ENCODE measurements around the gene TRABD2A.
A peak's percentile ranks its signal among the peaks of the same experiment; 100 is the strongest.

The TRABD2A gene

DNA sequence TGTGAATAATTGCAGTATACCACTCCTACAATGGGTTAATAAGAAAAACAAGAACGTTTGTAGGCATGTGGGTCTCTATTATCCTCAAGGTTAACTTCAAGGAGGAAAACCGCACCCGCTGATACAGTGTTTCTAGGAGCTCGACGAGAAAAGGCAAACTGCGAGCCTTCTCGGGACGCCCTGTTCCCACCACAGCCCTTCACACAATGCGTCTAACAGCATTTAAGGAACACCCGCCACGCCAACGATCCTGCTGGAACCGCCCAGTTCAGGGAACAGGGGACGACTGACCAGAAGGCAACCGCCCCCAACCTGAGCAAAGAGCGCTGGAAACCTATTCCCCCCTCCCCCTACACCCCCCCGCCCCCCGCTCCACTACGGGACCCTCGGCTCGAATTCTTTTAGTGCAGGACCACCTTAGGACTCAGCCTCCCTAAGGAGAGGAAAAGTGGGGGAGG lies 23.9 kb upstream of the TRABD2A start:
- no peak for DNase-seq

DNA sequence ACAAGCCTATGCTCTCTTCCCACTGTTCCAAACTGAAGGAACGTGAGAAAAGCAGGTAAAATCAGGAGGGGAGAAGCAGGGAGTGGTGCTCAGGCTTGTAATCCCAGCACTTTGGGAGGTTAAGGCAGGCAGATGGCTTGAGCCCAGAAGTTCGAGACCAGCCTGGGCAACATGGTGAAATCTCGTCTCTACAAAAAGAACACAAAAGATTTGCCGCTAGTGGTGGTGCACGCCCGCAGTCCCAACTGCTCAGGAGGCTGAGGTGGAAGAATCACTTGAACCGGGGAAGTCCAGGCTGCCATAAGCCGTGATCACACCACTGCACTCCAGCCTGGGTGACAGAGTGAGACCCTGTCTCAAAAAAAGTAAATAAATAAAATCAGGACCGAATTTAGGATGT lies 23.3 kb upstream of the TRABD2A start:
- DNase-seq = no peak

DNA sequence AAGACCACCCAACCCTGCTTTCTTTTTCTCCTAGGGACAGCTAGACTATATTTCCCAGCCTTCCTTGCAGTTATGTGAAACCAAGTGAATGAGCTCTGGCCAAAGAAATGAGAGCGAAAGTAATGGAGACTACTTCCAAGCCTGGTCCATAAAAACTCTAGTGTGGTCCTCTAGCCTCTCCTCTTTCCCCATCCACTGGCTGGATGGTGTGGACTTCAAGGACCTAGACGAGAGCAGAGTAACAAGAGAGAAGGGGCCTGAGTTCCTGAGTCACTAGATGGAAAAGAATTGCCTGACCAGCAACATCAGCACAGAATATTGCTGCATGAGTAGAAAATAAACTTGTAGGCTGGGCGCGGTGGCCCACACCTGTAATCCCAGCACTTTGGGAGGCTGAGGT lies 21.6 kb upstream of the TRABD2A start:
- no peak for DNase-seq

DNA sequence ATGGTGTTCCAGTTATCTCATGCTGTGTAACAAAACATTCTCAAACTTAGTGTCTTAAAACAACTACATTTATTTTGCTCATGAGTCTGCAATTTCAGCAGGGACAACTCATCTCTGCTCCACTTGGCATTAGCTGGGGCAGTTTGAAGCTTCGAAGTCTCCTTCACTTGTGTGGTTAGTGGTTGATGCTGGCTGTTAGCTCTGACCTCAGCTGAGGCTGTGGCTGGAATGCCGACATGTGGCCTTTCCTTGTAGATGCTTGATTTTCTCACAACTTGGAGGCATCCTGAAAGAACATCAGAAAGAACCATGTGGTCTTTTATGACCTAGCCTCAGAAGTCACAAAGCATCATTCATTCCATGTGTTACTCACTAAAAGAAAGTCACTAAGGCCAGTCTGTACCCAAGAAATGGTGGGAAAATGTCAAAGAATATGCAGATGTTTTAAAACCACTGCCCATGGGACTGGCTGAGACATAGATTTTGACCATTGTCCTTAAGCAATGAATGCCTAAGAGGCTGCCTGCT lies 20.8 kb upstream of the TRABD2A start:
- DNase-seq = no peak

DNA sequence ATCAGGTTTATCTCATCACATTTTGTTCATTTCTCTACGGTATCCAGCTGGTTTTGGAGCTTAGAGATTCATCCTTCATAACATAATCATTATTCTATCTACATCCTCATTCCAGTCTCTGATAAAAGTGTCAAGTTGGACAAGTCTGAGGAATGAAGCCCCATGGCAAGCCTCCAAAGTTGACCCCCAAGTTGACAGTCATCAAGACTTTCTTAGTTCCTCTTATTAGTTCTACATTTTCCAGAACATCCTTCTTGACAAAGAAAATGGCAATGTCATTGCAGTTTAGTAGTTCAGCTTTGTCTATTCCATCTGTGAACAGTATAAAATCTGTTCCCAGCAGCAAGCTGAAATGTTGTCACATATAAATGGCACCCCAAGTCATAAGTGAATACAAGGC lies 20.1 kb upstream of the TRABD2A start:
- no peak for DNase-seq

DNA sequence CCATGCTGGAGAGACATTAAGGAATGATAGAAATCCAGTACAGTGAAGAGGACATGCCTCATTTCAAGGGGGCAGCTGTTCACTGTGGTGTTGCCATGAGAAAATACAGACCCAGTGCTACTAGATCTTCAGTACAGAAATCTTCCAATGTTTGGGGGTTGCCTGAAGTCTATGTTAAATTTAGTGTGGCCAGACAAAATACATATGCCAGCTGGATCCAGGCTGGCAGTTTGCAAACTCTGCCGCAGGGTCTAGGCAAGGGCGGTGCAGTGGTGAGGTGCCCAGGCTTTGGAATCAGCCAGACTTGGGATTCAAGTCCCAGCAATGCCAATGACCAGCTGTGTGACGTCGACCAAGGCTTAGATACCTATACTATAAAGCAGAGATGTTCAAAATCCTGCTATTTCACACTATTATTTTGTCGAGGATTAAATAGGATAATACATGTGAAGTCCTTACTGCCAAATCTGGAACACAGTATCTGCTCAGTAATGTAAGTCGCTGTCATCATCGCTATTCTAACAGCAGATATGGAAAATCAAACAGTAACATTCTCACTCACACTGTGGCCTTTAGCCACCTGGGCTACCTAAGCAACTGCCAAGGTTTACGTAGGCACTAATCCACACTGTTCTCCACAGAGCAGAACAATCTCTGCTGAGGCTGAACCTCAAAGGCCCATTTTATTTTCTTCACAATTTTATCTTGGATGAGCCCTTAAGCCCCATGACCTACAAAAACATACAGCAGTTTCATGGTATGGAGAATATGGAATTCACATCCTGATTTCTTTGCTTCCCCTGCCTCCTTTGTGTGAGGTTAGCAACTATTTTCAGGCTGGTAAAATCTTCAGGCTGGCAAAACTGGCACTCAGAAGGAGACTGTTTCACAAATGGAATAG lies 18.7 kb upstream of the TRABD2A start:
- no peak for DNase-seq

DNA sequence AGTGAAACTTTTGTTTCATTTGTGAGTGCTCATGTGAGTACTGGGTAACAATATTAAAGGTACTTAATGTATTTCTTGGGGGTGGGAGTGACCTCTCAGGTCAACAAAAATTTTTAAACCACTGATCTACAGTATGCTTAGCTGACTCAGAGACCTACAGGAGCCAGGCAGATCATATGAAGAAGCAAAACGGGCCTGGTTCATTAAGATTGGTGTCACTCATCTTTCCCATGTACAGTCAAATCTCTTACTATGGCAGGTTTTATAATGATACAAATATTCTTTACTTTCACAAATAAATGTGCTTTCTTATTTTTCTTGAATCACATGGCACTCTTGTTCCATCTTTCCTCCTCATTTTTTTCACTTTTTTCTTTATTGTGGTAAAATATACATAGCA lies 16.9 kb upstream of the TRABD2A start:
- no peak for DNase-seq

DNA sequence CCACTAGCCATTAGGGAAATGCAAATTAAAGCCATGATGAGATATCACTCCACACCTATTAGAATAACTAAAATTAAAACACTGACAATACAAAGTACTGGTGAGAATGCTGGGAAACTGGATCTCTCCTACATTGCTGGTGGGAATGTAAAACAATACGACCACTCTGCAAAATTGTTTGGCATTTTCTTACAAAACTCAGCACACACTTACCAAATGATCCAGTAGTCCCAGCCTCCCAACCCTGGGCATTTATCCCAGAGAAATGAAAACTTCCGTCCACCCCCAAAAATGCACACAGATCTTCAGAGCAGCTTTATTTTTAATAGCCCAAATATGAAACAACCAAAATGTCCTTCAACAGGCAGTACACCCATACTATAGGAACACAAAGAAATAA lies 15.7 kb upstream of the TRABD2A start:
- DNase-seq = no peak

DNA sequence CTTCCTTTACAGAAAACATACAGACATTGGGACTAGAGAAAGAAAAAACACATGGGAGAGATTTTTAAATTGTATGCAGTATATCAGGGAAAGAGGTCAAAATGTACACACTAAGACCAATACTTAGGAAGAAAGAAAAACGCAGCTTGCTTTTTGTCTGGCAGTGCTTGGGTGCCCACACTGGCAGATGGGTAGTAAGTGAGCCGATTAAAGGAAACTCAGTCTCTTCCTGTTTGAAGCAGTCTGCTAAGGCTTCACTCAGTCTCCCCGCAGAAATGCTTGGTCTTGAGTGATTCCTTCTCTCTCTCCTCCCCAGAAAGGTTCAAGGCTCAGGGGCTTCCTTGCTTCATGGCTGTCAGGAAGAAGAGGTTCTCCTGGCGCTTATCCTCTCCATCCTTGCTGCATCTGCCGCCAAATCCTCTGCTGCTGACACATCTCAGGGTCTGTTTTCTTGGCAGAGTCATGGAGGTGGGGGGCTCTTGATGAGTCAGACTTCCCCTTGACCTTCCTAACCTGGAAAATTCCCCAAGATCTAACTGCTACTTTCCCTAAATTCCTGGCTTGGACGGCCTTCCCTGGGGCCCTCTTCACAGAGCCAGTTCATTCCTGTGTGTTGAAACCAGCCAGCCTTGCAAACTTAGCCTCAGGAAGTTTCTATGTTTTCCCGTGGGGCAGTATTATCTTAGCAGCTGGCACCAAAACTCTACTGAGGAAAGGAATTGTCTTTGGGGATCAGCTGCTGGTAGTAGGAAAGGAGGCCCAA lies 14.1 kb upstream of the TRABD2A start:
- DNase-seq = peak; percentile 68

DNA sequence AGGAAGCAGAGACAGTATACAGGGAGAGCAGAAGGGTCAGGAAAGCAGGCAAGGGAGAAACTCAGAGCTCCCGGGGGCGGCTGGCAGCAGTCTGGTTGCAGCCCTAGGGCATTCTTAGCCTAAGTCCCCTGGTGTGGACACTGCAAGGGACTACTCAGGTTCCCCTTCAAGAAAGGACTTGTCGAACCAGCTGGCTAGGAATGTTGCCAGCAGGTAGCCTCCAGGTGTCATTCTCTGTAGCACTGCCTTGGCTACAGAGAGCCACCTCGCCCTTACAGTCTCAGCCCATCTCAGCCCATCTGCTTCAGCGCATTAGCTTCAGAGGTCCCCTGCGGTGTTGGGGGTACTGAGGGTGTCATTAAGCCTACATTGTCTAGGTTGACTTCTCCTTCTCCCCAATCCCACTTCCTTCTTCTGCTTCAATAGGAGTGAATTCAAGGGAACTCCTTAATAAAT lies 13.3 kb upstream of the TRABD2A start:
- no peak for DNase-seq

DNA sequence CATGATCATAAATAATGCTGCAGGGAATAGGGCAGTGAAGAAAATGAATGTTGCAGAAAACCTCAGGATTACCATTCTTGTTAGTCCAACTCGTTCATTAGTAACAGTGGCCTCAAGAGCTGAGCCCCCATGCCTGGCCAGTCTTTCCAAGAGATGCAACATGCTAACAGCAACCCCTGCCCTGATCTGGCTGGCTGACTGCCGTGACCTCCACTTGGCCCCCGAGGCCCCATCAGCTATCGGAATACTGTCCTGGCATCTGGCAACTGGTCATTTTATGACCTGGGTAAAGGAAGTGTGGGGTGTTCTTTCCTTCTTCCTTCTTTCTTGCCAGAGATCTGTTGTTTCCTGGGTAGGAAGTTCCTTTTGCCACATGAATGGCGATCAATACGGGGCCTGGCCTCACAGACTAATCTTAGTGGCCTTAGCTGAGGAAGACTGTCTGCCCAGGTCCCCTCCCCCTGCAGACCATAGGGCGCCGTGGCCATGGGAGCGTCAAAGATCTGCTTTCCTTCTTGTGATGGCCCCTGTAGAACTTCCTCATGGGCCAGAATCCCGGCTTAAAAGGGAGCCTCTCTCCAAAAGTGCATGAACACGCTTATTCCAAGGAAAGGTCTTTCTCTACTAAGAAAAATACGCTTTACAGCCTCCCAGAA lies 10.6 kb upstream of the TRABD2A start:
- DNase-seq = no peak

DNA sequence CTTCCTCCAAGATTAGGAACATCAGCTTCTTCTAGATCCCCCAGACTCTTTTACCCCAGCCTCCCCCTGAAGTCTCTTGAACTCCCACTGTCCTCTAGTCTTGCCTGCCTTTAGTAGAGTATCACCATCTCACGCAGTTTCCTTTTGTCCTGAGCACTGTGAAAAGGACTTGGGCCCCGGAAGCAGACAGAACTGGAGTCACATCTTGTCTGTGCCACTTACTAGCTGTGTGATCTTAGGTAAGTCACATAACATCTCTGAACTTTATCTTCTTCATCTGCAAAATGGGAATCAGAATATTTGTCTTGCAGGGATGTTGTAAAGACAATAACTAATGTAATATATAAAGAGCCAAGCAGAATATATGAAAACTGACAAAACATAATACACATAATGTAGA lies 8.4 kb upstream of the TRABD2A start:
- no peak for DNase-seq

DNA sequence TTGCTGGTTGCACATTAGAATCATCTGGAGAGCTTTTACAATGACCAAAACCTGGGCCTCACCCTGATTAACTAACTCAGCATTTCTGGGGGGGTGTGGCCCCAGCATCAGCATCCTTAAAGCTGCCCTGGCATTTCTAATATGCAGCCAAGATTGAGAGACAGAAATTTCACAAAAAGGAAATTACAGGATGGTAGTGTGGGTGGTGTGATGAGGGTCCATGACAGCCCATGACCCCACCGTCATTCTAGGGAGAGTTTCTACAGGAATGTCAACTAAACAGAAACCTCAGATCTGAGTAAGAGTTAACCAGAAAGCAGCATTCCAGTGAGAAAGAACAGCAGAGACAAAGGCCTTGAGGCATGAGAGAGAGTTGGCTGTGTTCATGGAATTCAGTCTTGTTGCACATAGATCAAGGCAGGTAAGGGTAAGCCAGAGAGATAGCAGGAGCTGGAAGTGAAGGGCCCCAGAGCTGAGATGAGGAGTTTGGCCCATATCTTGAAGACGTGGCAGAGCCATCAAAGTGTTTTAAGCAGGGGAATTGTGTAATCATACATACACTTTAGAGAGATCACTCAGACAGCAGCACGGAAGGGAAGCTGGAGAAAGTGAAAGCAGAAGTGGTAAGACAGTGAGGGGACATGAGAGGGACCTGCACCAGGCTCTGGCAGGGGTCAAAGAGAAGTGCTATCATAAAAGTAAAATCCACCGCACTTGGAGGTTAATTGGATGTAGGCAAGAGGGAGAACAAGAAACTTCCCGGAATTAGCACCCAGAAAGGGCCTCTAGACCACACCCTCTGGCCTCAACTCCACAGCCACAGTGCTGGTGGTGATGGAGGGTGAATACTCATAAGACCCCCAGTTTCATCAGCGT lies 7.8 kb upstream of the TRABD2A start:
- no peak for DNase-seq

DNA sequence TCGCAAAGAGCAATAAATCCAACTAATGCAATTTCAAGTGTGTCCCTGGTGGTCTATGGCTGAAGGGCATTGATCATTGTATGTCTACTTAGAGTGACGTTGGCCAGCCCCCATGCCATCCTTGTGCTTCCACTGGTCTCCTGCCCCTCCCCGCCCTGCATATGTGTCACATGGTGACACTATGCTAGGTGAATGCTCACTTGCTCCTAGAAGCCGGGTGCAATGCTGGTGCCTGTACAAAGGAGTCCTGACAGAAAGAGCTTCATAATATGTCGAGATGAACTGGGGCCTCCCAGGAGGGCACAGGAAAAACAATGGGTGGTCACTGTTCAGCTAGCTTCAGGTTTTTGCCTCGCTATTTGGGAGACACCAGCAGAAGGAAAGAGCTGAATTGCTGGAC lies 5.9 kb upstream of the TRABD2A start:
- no peak for DNase-seq

DNA sequence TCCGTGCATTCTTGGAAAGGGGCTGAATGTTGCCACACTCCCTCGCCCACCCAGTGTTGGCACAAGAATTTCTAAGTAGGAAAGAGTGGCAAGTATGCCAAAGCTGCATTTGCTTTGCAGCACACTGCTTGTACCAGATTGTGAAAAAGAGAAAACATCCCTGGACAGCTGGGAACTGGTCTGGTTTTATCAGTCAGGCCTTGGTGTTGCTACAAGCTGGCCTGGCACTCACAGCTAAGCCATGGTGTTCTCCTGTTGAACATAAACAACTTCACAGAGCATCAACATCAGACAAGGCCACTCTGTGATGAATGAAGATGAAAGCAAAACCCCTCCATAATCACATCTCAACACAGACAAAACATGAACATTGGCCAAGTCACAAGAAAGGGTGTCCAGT lies 4.2 kb upstream of the TRABD2A start:
- DNase-seq = no peak

DNA sequence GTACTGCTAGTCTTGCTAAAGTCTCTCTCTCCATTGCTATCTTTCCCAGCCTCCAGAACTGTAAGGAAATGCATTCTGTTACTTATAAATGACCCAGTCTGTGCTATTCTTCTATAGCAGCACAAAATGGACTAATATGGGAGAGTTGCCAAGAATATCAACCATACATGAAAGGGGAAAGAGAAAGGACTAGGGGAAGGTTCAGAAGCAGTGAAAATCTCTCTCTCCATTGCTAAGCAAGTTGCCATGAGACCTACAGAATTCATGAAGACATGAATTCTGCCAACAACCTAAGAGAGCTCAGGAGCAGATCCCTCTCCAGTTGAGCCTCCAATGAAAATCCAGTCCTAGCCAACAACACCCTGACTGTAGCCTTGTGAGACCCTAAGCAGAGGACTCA lies 3.6 kb upstream of the TRABD2A start:
- DNase-seq = no peak

DNA sequence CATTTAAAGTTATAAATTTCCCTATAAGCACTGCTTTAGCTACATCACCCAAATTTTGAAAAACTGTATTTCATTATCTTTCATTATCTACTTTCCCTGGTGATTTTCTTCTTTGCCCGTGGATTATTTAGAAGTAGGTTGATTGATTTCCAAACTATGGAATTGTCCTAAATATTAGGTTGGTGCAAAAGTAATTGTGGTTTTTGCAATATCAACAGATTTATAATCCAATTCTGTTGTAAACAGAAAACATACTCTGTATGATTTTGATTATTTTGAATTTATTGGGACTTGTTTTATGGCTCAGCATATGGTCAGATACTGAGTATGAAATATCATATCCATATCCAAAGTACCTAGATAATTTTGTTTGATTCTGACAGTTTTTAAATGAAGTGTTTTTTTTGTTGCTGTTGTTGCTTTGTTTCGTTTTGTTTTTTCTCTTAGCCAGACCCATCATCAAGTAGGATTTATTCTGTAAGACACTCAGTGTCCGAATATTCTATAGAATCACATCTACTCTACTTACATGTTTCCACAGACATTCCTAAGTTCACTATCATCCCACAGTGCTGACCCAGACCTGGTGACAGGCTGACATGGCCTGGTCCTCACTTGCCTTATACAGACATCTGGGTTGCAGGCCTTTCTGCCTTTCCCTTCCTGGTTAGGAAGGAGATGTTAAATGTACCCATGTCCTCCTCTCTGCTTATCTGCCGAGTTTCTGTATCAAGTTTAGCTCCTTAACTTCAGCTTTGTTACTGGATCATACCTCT lies 2.1 kb upstream of the TRABD2A start:
- DNase-seq = no peak

DNA sequence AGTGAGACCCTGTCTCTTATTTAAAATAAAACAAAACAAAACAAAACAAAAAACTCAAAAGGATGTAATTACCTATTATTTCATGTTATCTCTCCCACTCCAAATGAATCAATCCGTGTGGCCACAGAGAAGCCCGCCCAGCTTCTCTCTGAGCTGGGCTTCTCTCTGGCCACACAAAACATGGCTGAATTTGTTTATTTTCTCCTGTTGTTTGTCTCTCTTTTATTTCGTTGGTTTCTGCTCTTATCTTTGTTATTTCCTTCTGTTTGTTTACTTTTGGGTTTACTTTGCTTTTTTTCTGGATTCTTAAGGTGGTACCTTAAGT lies 1.5 kb upstream of the TRABD2A start:
- no peak for DNase-seq

DNA sequence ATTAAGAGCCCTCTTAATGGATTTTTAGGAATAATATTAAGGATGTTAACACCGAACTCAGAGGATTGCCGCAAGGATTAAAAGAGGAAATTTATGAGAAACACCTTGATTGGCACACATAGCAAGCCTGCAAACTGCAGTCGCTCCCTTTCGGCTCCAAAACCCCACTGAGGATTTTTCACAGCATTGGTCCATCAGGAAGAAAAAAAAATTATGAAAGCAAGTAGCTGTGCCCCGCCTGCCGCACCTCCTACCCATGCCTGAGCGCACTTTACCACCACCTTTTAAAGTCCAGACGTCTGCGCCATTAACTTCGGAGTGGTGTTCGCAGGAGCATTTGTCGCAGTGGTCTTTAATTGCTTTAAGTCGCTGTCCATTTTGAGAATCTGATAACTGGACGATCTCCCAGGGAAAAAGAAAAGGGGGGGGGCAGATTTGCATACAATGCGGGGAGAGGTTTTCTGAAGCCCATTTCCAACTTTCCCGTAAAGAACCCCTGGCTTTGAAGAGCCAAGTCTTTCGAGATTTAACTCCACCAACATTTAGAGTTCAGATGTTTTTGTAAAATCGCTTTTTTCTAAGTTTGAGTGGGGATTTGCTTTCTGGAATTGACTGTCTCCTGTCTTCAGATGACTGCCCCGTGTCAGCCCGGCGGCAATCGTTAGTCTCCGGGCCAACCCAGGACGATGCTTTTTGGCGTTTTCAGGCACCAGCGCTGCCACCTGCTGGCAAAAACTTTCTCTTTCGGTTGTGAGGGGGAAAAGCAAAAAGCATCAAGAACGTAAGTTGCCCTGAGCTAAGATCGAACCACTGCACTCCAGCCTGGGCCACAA lies 913 bp upstream of the TRABD2A start:
- peak; percentile 58 for DNase-seq

DNA sequence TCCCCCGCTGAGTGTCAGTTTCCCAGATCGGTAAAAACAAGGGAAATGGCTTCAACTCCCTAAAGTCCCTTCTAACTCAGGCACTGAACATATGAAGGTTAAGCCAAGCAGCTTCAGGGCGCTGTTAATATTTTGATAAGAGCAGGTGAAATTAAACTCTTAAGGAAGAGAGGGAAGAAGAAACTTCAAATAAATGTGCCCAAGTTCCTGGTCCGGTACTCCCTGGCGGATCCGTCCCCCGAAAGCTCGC lies 564 bp downstream of the TRABD2A start:
- DNase-seq = no peak

Data from DMS 273 treated with DMSO at 0.1 percent for 48 hours (cell line).